Smooth muscle cell (in vitro differentiated cells): ENCODE results near the gene TPO. TPM values are rescaled to one million over a fixed set of nuclear protein-coding genes. Genes with fewer than 3 reads are reported as not detected.

Source experiments
- DNase-seq: peaks from one replicate; lab custom pipeline; 2025; ENCODE audit not compliant: unreplicated experiment; lab: John Stamatoyannopoulos, UW
- H2AFZ ChIP-seq: fragments of 200-600 bp; sonication (generic); 2 replicates; pipeline ENCODE4 v1.6.0; 2016; ENCODE audit warnings: antibody characterized with exemption, low read depth, mild to moderate bottlenecking
- H3F3A ChIP-seq: fragments of 200-600 bp; sonication (generic); 2 replicates; pipeline ENCODE4 v1.6.0; 2017; ENCODE audit warnings: antibody characterized with exemption, low read depth
- H3K27ac ChIP-seq: fragments of 200-600 bp; sonication (generic); 2 replicates; pipeline ENCODE4 v1.5.1; 2016; ENCODE audit warnings: low read depth, mild to moderate bottlenecking
- H3K27me3 ChIP-seq: fragments of 200-600 bp; sonication (generic); 2 replicates; pipeline ENCODE4 v1.6.1; 2016; ENCODE audit warnings: low read depth, mild to moderate bottlenecking
- H3K36me3 ChIP-seq: fragments of 200-600 bp; sonication (generic); 2 replicates; pipeline ENCODE4 v1.5.1; 2016; ENCODE audit warnings: low read depth
- H3K4me1 ChIP-seq: fragments of 200-600 bp; sonication (generic); 2 replicates; pipeline ENCODE4 v1.5.1; 2016; ENCODE audit warnings: low read depth
- H3K4me2 ChIP-seq: fragments of 200-600 bp; sonication (generic); 2 replicates; pipeline ENCODE4 v1.6.0; 2016; ENCODE audit warnings: mild to moderate bottlenecking
- H3K4me3 ChIP-seq: fragments of 200-600 bp; sonication (generic); 2 replicates; pipeline ENCODE4 v1.5.1; 2016; ENCODE audit warnings: mild to moderate bottlenecking
- H3K79me2 ChIP-seq: fragments of 200-600 bp; sonication (generic); 2 replicates; pipeline ENCODE4 v1.6.0; 2016; ENCODE audit warnings: low read depth, mild to moderate bottlenecking
- H3K9ac ChIP-seq: fragments of 200-600 bp; sonication (generic); 2 replicates; pipeline ENCODE4 v1.6.0; 2016; ENCODE audit warnings: low read depth
- H3K9me3 ChIP-seq: fragments of 200-600 bp; sonication (generic); replicated peaks from 2 replicates; pipeline ENCODE4 v1.5.1; 2016; ENCODE audit warnings: low read depth
- H4K20me1 ChIP-seq: fragments of 200-600 bp; sonication (generic); 2 replicates; pipeline ENCODE4 v1.6.0; 2016; ENCODE audit warnings: low read depth
- CTCF ChIP-seq: fragments of 200-600 bp; sonication (generic); IDR thresholded peaks from 2 replicates; pipeline ENCODE4 v1.5.1; 2017; ENCODE audit warnings: borderline replicate concordance, mild to moderate bottlenecking, antibody characterized with exemption; ENCODE audit not compliant: insufficient read depth, poor library complexity, severe bottlenecking
- WGBS: methylation state at CpG from one replicate; pipeline ENCODE4 v1.1.7; 2016; ENCODE audit warnings: low lambda C conversion rate; 5-methylcytosine and 5-hydroxymethylcytosine counted together
- polyA plus RNA-seq: library from polyadenylated mRNA; unstranded; fragments of >200 nt; fragmentation: Nextera tagmentation; extraction: Ambion mirVana; gene quantifications from 2 replicates; pipeline ENCODE4 v1.2.1, GENCODE V29; 2016
- total RNA-seq: library from RNA; depleted of rRNA; stranded (reverse); fragments of >200 nt; gene quantifications from 2 replicates; pipeline ENCODE4 v1.2.3, GENCODE V29; 2014

Gene TPO
- total and polyA plus RNA-seq, 2 experiments from 2014 or later: not detected

GRCh38 chr2:1481406-1482252 lies 68.4 kb downstream of the TPO start:
- no peaks in the 10 kb centered on the region for H3F3A ChIP-seq
- H3K9ac ChIP-seq: no peak overlapping the region
- no peak overlapping the region for H3K4me3 ChIP-seq
- WGBS: 93% methylated on average over 20 of the region's 20 CpGs
- no peak overlapping the region for H3K4me2 ChIP-seq
- no peak overlapping the region for H2AFZ ChIP-seq
- no peaks in the 10 kb centered on the region for H3K79me2 ChIP-seq
- no peak for DNase-seq
- no peaks in the 10 kb centered on the region for H4K20me1 ChIP-seq
- no peaks in the 10 kb centered on the region for H3K36me3 ChIP-seq
- H3K9me3 ChIP-seq: no peaks in the 10 kb centered on the region
- no peaks in the 10 kb centered on the region for H3K4me1 ChIP-seq
- no peak for TF ChIP-seq CTCF
- H3K27ac ChIP-seq: no peak overlapping the region
- H3K27me3 ChIP-seq: no peaks in the 10 kb centered on the region

- Histone ChIP-seq H2AFZ (no peak overlapping the region), H3K27ac (no peak overlapping the region), H3F3A (no peaks in the 10 kb centered on the region), H3K4me3 (no peak overlapping the region), H3K36me3 (no peaks in the 10 kb centered on the region), H3K4me2 (no peak overlapping the region), H3K4me1 (no peaks in the 10 kb centered on the region), H3K9me3 (no peaks in the 10 kb centered on the region), H3K27me3 (no peaks in the 10 kb centered on the region), H4K20me1 (no peaks in the 10 kb centered on the region), H3K79me2 (no peaks in the 10 kb centered on the region), H3K9ac (no peak overlapping the region)
- DNase-seq: no peak
- 98% methylated on average over 9 of the region's 9 CpGs for WGBS
- no peak for TF ChIP-seq CTCF
Observed at GRCh38 chr2:1482253-1482675, 69.0 kb downstream of the TPO start.

GRCh38 chr2:1482981-1483380 lies 69.7 kb downstream of the TPO start:
- Histone ChIP-seq H3F3A (no peaks in the 10 kb centered on the region), H3K9me3 (no peaks in the 10 kb centered on the region), H4K20me1 (no peaks in the 10 kb centered on the region), H3K27ac (no peak overlapping the region), H3K27me3 (no peaks in the 10 kb centered on the region), H2AFZ (no peak overlapping the region), H3K4me2 (no peak overlapping the region), H3K9ac (no peak overlapping the region), H3K36me3 (no peaks in the 10 kb centered on the region), H3K4me3 (no peak overlapping the region), H3K4me1 (no peaks in the 10 kb centered on the region), H3K79me2 (no peaks in the 10 kb centered on the region)
- DNase-seq: no peak
- TF ChIP-seq CTCF: no peak
- WGBS: 90% methylated on average over 4 of the region's 4 CpGs

GRCh38 chr2:1483551-1483950 lies 70.3 kb downstream of the TPO start:
- no peaks in the 10 kb centered on the region for H3K27me3 ChIP-seq
- DNase-seq: no peak
- 91% methylated on average over 9 of the region's 9 CpGs for WGBS
- no peak overlapping the region for H3K9ac ChIP-seq
- H3K36me3 ChIP-seq: no peaks in the 10 kb centered on the region
- H3K4me1 ChIP-seq: no peaks in the 10 kb centered on the region
- no peaks in the 10 kb centered on the region for H3F3A ChIP-seq
- no peak overlapping the region for H2AFZ ChIP-seq
- H3K27ac ChIP-seq: no peak overlapping the region
- no peaks in the 10 kb centered on the region for H3K9me3 ChIP-seq
- no peaks in the 10 kb centered on the region for H4K20me1 ChIP-seq
- H3K4me3 ChIP-seq: no peak overlapping the region
- no peak overlapping the region for H3K4me2 ChIP-seq
- no peaks in the 10 kb centered on the region for H3K79me2 ChIP-seq
- no peak for TF ChIP-seq CTCF
